GM19238 (cell line): ENCODE measurements around the gene UBE2D1.

Experiments used
- DNase-seq: peaks from one replicate; pipeline ENCODE4 v3.0.0; 2011; ENCODE audit warnings: low spot score; ENCODE audit not compliant: insufficient read length

The UBE2D1 gene

DNA sequence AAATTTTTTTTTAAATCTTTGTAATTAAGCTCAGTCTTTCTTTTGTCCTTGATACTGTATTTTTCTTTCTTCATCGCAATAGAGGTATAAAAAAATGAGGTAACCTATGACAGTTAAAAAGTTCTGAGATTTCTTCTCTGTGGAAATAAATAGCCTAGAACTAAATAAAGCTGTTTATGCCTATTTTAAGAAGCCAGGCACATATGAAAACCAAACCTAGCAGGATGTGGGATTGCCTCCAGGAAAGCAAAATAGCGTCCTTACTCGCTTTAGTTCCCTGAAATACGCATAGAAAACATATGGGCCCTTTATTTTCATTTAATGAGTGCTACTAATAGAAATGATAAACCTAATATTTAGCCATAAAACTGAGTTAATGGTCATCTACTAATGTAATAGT, 6.6 kb downstream of the UBE2D1 start:
- no peak for DNase-seq

DNA sequence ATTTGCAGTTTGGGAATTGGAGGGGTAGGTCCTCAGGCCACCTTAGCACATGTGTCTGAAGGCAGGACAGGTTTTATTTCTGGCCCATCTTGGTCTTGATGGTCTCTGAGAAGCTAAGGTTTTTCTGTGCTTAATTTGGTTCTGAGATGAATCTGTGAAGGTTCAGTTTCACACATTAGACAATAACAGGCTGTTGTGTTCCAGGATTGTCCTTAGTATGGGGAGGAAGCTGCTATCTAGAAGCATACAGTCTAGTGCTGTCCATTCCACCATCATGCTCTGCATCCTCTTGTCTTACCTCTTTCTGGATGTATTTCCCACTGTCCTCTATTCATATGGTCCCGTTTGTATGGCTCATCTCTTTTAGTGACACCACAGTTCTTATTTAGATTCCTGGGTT, 7.1 kb downstream of the UBE2D1 start:
- no peak for DNase-seq

DNA sequence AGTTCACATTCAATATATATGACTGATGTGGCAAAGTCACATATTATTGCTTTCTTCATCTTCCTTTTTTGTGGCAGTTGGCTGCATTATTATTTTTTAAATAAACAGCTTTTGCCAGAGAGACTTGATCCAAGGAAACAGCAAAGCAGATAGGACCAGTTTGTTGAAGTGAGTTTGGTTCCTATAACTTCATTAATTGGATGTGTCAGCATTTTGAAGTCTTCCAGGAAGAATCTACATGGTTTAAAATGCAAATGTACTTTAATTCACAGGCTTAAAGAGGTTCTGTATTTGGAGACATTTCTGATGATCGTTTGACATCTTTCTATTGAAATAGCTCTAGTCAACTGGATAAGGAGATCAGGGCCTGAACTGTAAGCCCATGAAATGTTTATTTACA, 13.2 kb downstream of the UBE2D1 start:
- DNase-seq: no peak

DNA sequence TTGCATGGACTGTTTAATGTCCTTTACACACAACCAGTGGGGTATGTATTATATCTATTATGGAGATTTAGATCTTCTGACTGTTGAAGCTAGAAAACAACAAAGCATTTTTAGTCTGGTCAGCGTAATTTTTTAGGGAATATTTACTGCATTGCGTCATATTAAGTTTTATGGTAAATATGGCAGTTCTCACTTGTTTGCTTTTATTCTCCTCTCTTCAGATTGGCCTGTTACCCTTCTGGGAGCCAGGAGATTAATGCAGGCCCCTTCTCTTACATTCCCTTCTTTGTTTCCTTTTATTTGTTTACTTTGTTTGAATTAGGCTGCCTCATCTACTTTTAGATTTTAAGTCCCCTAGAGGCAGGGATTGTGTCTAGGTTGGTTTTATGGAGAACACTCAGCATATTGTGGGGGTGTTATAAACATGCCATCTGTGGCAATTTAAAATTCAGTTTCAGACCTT, 13.8 kb downstream of the UBE2D1 start:
- no peak for DNase-seq

DNA sequence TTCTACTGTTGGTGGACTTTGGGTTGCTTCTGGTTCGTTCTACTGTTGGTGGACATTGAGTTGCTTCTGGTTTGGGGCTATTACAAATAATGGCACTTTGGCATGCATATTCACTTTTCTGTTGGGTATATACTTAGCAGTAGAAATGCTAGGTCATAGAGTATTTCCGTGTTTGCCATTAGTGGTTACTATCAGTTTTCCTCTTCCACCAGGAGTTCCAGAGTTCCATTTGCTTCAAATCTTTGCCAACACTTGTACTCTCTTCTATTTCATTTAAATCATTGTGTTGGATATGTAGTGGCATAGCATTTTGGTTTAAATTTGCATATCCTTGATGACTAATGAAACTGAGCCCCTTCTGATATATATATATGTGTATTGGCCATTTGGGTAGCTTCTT, 15.2 kb downstream of the UBE2D1 start:
- DNase-seq: no peak

DNA sequence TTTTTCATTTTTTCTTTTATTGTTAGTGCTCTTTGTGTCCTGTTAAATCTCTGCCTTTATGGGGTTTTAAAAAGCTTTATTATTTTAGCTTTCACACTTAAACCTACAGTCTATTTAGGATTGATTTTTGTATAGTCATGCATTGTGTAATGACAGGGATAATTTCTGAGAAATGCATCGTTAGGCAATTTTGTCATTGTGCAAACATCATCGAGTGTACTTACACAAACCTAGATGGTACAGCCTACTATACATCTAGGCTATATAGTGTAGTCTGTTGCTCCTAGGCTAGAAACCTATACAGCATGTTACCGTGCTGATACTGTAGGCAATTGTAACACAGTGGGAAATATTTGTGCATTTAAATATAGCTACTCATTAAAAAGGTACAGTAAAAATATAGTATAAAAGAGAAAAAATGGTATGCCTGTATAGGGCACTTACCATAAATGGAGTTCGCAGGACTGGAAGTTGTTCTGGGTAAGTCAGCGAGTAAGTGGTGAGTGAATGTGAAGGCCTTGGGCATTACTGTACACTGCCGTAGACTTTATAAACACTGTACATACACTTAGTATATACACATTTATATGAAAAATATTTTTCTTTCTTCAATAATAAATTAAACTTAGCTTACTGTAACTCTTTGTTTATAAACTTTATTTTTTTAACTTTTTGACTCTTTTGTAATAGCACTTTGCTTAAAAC, 16.0 kb downstream of the UBE2D1 start:
- no peak for DNase-seq

DNA sequence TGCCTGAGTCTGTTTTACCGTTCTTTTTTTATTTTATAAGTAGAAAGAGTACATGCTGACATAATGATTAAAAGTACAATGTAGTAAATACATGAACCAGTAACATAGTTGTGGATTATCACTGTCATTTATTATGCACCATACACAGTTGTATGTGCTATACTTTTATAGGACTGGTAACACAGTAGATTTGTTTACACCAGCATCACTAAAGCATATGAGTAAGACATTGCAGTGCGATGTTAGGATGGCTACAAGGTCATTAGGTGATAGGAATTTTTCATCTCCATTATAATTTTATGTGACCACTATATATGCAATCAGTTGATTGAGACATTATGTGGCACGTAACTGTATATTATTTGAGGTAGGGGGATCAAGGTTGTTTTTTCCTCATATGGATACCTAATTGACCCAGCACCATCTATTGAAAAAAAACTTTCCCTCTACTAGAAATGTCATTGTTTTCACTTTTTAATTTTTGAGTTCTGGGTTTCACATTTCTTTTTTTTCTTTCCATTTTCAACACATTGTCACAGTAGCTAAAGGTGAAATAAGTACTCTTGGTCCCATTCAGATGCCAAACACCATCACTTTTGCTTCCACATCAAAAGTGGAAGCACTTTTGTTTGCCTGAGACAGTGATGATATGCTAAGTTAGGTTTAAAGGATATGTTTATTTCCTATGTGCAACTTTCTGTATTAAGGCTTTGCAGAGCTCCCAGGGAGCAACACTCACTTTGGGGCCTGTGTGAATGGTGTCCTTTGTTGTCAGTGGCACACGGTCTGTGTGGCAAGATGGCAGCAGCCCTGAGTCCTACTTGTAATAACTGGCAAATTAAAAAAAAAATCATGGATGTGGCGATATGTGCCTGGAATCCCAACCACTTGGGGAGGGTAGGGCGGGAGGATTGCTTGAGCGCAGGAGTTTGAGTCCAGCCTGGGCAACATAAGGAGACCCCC, 17.1 kb downstream of the UBE2D1 start:
- no peak for DNase-seq

DNA sequence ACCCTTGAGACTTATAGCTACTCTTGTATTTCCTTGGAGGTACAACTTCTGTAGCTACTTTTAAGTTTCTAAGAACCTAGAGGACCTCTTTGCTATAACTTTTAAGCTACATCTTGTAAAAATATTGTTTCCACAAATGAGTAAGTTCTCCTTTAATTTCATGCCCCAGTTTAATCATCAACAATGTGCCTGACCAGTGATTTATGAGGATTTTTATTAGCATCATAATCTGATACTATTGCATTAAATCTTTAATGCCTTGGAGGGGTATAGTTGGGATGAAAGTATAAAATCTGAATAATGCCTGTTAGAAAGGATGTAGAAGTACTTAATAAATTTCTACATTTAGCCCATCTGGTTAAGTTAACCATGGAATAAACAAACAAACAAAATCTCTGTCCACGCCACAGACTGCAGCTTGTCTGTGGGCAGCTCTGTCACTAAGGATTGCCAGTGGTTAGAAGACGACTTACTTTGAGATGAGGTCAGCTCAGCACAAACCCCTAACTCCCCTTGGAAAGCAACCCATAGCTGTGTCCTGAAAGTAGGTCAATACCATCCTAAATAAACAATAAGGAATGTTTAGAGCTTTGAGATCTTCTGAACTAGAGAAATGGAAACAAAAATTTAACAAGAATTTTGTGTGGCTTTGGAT, 18.3 kb downstream of the UBE2D1 start:
- no peak for DNase-seq

DNA sequence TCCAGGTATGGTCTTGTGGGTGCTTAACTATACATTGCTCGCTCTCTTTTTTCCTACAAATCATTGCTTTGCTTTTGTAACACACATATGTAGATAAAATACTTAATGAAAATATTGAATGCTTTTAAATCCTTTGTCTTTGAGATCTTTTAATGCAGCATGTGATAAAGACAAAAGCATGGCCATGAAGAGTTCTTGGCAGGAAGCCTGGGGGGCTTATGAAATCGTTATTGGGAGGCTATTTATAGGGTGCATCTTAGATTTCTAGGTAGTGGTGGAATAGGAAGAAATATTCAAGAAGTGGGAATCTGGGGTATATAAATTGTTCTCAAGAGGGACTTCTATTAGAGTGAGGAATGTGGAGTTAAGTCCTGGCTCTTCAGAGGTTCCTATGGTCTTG, 21.9 kb downstream of the UBE2D1 start:
- no peak for DNase-seq

DNA sequence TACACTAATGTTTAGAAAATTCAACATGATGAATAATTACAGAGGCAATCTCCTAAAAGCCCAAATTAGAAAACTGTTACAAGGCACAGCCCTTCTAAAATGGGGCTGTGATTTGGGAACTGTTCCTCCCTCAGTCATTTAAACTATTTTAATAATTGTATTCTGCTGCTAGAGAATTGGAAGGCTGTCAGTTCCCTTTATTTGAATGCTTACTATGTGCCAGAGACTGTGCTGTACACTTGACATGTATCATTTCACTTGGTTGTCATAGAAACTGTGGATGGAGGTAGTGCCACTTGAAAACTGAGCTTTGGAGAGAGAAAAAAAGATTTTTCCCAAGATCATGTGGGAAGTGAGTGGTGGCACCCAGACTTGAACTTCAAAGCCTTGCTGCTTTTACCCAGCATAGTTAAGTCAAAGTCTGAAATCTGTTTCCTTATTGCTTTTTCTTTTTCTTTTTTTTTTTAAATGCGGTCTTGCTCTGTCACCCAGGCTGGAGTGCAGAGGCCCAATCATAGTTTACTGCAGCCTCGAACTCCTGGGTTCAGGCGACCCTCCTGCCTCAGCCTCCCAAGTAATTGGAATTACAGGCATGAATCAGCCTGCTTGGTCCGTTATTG, 23.6 kb downstream of the UBE2D1 start:
- no peak for DNase-seq

DNA sequence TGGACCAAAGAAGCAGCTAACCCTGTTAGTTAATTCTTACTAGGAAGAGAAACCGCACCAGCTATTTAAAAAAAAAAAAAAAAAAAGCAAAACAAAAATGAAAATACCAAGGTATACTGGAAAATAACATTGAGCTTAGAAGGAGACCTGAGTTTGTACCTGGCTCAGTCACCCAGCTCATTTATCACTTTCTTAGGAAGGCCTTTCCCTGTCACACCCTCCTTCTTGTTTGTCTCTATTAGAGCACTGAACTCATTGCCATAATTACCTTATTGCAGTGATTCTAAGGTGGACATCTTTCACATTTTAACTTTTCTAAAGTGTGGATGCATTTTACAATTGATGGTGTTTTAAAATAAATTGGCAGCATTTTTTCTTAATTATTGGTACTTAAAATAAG, 24.1 kb downstream of the UBE2D1 start:
- DNase-seq: no peak

DNA sequence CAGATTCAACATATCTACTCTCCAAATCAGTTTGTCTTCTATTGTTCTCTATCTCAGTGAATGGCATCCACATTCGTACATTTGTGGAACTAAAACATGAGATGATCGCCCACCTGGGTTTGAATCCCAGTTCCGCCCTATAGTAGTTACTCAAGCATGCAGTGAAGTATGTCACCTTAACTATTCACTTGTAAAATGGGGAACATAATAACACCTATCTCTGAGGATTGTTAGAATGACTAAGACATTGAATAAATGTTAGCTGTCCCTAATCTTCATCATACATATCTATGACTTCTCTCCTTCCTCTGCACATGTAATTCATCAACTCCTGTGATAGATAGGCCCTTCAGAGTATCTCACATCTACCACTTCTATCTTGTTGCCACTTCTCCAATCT, 24.7 kb downstream of the UBE2D1 start:
- DNase-seq: no peak

DNA sequence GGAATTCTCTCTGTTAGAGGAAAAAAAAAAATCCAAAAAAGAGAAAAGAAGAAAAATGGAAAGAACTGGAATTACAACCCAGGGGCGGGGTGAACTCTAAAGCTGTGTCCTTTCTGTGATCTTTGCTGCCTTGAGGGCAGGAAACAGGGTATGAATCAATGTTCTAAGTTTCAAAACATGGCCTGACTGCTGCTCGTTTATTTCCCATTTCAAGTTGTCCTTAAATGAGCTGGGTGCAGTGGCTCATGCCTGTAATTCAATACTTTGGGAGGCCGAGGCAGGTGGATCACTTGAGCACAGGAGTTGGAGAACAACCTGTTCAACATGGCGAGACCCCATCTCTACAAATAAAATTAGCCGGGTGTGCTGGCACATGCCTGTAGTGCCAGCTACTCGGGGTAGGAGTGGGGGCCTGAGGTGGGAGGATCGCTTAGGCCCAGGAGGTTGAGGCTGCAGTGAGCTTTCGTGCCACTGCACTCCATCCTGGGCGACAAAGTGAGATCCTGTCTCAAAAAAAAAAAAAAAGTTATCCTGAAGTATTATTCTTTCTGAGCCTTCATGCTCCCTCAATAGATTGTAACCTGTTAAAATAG, 25.7 kb downstream of the UBE2D1 start:
- no peak for DNase-seq

DNA sequence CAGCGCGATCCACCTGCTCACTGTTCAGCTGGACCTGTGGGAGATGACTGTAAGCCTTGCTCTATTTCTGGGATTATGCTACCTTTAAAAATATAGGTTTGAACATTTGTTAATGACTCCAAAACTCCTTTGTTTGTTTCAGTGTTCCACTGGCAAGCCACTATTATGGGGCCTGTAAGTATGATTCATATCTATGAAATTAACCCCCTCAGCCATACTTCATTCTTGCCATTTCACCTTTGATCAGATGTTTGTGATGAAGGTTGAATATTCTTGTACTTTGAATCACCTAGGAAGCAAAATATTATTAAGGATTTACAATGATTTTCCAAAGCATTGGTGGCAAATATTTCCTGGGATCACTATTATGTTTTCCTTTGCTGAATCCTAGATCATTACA, 26.5 kb downstream of the UBE2D1 start:
- no peak for DNase-seq

DNA sequence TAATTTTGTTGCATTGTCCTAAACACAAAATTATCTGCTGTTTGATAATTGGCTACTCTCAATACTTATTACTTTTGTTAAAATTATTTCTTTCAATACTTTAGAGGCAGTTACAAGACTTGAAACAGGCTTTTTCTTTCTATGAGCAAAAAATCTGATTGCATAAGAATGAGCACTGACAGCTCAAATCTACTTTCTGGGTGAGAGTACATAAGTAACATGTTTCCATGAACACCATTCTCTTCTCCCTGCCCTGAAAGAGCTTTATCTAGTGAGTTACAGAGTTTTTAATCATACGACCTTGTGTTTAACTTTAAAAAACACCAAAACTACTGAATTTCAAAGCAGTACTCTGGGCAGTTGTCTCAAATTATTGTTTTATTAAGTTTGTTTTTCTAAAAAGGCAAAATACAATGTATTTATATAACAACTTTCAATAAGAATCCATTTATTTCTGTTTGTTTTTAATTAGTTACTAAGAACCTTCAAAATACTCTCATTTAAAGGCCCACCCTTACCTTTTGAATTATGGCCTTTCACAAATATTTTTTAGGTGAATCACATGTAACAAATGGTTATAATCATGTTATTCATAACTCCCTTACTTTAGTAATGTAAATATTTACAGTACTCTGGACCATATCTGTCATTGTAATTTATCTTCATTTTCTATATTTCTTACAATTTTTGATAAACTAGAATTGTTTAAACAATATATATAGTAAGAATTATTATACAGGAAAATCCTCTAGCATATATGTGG, 27.4 kb downstream of the UBE2D1 start:
- DNase-seq: no peak

DNA sequence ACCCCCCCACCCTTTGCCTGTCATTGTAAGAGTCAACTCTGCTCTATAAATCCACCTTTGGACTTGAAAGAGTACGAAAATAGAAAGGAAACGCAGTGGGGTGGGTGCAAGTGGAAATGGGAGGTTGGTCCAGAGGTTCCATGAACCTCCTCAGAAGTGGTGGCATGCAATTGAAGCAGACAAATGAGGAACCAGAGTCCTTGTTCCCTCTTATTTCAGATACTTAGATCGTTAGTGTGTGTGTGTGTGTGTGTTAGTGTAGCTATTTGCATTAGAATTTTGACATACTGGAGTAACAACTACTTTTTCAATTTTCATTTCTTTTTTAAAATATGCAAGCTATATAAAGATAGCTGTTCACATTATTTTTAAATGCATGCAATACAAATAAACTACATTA, 32.3 kb downstream of the UBE2D1 start:
- DNase-seq: no peak

DNA sequence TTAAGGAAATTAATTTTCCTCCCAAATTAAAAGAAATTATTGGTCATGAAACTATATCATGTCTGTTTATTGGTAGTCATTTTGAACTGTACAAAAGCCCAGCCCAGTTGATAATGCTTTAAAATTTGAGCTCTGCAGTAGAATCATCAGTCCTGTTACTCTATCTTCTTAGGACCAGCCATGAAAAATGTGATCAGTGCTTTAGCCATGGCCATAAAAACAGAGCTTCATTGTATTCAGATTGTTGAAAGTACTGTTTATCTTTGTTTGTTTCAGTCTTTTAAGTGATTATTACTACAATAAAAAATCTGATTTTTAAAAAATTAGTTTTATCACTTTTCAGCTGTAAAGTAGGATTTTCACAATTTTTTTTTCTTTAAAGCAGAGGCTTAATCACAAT, 36.7 kb downstream of the UBE2D1 start:
- no peak for DNase-seq

DNA sequence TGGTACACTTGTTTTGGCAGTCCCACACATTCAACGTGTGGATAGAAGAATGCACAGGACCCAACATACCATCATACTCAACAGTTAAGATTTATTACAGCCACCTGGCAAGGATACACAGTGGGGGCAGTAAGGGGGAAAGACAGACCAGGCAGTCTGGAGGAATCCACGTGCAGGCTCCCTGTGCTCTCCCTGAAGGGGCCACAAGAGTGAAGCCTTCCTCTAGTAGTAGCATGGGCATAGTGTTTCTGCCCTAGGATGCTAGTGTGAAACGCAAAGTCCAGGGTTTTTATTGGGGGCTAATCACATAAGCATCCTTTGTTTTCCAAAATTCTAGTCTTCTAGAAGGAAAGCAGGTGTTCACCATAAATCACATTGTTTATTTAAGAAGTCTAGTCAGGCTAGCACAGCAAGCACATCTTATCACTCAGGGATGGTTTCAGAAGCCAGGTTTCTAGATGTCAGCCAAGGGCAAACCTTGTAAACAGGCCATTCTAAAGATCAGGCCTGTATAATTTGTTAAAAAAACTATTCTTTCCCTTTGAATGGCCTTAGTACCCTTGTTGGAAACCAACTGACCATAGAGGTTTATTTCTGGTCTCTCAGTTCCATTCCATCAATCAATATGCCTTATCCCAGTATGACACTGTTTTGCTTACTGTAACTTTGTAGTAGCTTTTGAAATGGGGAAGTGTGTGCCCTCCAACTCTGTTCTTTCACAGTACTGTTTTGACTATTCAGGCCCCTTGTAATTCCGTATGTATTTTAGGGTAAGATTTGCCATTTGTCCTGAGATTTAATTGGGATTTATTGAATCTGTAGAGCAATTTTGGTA, 38.0 kb downstream of the UBE2D1 start:
- no peak for DNase-seq

DNA sequence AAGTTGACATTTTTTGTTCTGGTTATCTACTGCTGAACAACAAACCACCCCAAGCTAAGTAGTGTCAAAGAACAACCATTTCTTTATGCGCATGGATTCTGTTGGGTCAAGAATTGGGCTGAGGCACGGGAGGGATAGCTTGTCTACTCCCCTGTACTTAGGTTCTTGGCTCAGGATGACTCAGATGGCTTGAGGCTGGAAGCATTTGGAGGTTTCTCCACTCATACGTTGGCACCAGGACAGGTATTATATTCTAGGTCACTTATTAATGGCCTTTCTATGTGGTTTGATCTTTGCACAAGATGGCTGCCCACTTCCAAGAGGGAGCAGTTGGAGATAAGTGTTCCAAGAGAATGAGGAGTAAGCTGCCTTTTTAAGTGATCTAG, 38.6 kb downstream of the UBE2D1 start:
- DNase-seq: no peak
